ENCODE measurements around the gene ZNF45.
"Not testable (repeated sequence)": the region's sequence is repeated elsewhere in the genome, so short reads cannot be mapped to it uniquely, and the experiment has no call there.

ZNF45 gene

GRCh38 chr19:43910884-43911283 is 24.2 kb downstream of the ZNF45 start:
- no peak for DNase-seq

- no peak for DNase-seq
Measured at GRCh38 chr19:43908659-43909058, 26.4 kb downstream of the ZNF45 start.

GRCh38 chr19:43906774-43907173 is 28.3 kb downstream of the ZNF45 start:
- no peak for DNase-seq

- DNase-seq: no peak
Measured at GRCh38 chr19:43905897-43906296, 29.2 kb downstream of the ZNF45 start.

DNA sequence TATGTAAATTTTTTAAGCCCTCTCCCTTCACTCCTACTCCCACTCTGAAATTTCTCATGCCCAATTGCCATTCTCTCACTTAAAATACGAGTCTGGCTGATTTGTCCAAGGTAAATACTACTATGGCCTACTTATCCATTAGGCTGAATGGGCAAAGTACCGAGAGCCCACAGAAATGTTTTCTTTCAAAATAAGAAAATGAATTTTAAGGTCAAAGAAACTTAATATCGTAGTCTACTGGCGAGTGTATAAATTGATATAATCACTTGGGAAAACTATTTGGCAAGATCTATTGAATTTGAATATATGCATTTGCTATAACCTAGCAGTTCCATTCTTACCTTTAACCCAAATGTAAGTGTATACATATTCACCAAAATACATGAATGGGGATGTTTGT is 32.7 kb downstream of the ZNF45 start:
- DNase-seq: no peak

DNA sequence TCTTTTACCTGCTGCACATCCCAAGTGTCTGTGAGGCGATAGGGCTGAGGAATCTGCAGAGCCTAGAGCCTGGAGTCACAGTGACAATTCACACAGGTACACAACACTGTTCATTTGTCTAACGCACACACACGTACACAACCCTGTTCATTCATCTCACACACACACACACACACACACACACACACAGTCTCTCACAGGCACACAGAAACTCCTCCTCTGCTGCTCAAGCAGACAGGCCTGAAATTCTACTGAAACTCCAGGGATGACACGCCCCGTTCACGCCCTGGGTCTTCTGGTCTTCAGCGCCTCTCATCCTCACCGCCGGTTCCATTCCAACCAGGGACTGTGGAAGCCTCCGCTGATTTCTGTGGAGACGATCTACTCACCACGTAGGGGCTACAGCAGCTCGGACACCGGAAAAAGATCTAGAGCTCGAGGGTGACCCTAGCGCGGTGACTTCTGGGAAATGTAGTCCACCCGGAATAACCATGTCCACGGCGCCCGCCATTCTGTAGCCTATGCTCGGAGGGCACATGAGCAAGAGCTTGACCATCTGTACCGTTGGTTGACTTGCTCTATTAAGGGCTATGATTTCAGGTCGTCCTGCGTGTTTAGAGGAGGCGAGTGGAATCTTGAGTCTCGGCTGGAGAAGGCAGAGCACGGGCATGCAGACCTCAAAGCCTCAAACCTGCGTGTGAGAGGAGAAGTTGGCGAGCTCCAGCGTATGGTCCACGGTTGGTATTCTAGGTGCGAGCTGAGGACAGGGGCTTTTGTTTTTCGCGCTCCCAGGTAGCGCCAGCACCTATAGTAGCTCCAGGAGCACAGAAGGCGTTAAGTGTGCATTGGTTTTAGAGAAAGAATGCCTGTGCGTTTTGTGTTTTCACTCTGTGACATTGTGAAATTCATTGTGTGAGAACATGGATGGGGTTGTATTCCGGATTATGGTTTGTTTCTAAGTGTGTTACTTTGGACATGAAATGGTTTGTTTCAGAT is 33.4 kb downstream of the ZNF45 start:
- peak; percentile 64 for DNase-seq

GRCh38 chr19:43895727-43896308 is 39.3 kb downstream of the ZNF45 start:
- DNase-seq: no peak

DNA sequence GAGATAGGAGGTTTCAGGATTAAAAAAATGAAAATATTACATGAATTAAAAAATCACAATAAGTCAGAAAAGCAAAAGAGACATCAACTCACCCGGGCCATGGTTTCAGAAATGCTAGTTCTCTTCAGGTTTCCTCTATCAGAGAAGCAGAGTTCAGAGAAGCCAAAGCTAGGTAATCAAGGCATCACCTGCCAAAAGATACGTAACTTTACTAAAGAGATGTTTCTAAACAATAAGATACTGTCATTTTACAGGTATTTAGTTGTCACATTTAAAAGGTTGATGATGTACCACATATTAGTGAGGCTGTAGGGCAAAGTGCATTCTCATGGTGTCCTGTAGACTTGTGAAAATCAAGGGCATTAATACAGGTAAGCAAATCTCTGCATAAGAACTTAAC is 51.2 kb downstream of the ZNF45 start, which contains the start of gene ZNF404:
ZNF404 (minus strand) TSS at position 101 of the 400 bp plus-strand sequence.
- no peak for DNase-seq

DNA sequence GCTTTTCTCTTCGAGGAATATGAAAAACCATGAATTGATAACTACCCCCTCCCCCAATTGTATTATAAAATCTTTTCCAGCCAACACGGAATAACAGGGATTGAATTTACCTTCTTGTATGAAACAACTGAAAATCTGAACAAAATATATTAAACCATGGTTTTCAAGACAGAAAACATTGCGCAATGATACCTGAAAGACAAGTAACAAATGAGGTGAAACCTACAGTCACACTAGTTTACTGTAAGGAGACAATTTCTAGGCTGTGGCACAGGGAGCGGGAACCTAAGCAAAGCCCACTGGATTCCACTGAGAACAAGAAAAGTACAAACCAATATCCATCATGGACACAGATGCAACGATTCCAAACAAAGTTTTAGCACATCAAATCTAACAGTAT is 54.6 kb downstream of the ZNF45 start:
- no peak for DNase-seq

DNA sequence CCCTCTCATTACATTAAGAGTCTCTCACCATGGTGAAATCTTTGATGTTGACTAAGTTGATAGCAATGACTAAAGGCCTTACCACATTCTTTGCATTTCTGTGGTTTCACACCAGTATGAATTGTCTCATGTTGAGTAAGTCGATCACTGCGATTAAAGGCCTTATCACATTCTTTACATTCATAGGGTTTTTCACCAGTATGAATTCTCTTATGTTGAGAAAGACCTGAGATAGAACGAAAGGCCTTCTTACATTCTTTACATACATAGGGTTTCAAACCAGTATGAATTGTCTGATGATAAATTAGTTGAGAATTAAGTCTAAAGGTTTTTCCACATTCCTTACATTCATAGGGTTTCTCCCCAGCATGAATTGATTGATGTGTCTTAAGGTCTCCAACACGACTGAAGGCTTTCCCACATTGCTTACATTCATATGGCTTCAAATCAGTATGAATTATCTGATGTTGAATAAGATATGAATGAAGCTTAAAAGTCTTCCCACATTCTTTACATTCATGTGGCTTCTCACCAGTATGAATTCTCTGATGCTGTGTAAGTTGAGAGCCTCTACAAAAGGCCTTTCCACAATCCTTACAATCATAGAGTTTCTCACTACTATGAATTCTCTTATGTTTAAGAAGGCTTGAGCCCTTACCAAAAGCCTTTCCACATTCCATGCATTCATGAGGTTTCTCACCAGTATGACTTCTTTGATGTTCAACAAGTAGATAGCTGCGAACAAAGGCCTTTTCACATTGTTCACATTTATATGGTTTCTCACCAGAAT is 62.3 kb downstream of the ZNF45 start:
- DNase-seq: no peak

- not testable (repeated sequence) for DNase-seq
Measured at GRCh38 chr19:43866923-43867322, 68.2 kb downstream of the ZNF45 start.
